ENCODE data around the gene PIM3. TPM values are rescaled to one million over a fixed set of nuclear protein-coding genes. Genes with fewer than 3 reads are reported as not detected.
"Not testable (repeated sequence)": the region's sequence is repeated elsewhere in the genome, so short reads cannot be mapped to it uniquely, and the experiment has no call there.

The PIM3 gene
- polyA plus RNA-seq, 1 donor: 13.4 TPM

- no peak for DNase-seq (ENCODE audit: low read depth)
Measured at GRCh38 chr22:49983148-49984042, 22.8 kb downstream of the PIM3 start.

GRCh38 chr22:49986325-49986724, 25.8 kb downstream of the PIM3 start:
- no peak for DNase-seq (ENCODE audit: low read depth)

- not testable (repeated sequence) for DNase-seq (ENCODE audit: low read depth)
Measured at GRCh38 chr22:49989826-49990225, 29.3 kb downstream of the PIM3 start.

- no peak for DNase-seq (ENCODE audit: low read depth)
Measured at GRCh38 chr22:49991167-49991566, 30.6 kb downstream of the PIM3 start.

- no peak for DNase-seq (ENCODE audit: low read depth)
Measured at GRCh38 chr22:49991907-49992533, 31.4 kb downstream of the PIM3 start.

GRCh38 chr22:49992921-49993648, 32.5 kb downstream of the PIM3 start:
- no peak for DNase-seq (ENCODE audit: low read depth)

- no peak for DNase-seq (ENCODE audit: low read depth)
Measured at GRCh38 chr22:49993649-49994360, 33.2 kb downstream of the PIM3 start.

- no peak for DNase-seq (ENCODE audit: low read depth)
Measured at GRCh38 chr22:49994361-49995040, 33.9 kb downstream of the PIM3 start.

GRCh38 chr22:49995041-49995360, 34.4 kb downstream of the PIM3 start:
- DNase-seq (ENCODE audit: low read depth): no peak

- no peak for DNase-seq (ENCODE audit: low read depth)
Measured at GRCh38 chr22:49995361-49996118, 35.0 kb downstream of the PIM3 start.

GRCh38 chr22:49996119-49996517, 35.5 kb downstream of the PIM3 start:
- no peak for DNase-seq (ENCODE audit: low read depth)

- no peak for DNase-seq (ENCODE audit: low read depth)
Measured at GRCh38 chr22:49996518-49997250, 36.1 kb downstream of the PIM3 start.

GRCh38 chr22:49997251-49997599, 36.7 kb downstream of the PIM3 start:
- no peak for DNase-seq (ENCODE audit: low read depth)

GRCh38 chr22:49997932-49998717, 37.6 kb downstream of the PIM3 start:
- DNase-seq (ENCODE audit: low read depth): no peak

GRCh38 chr22:49998718-49999062, 38.1 kb downstream of the PIM3 start:
- DNase-seq (ENCODE audit: low read depth): no peak

GRCh38 chr22:49999063-49999945, 38.7 kb downstream of the PIM3 start:
- no peak for DNase-seq (ENCODE audit: low read depth)

- DNase-seq (ENCODE audit: low read depth): no peak
Measured at GRCh38 chr22:49999946-50000586, 39.5 kb downstream of the PIM3 start.

Data from forelimb muscle (tissue), 1 donor.